Sciatic nerve (tissue), 2 donors: ENCODE measurements around the gene LGALS12. TPM values are rescaled to one million over a fixed set of nuclear protein-coding genes. Genes with fewer than 3 reads are reported as not detected.

Source experiments
- ATAC-seq: fragments of 200-7000 bp; cut with Tn5 transposase; one replicate; pipeline ENCODE4 v1.9.1; 2020; ENCODE audit warnings: mild to moderate bottlenecking, moderate library complexity
- DNase-seq: peaks from one replicate; pipeline ENCODE4 v3.0.0-alpha.2; 2020; ENCODE audit warnings: low spot score
- intact Hi-C: fragments of 100-400 bp; cut with DNase I; formaldehyde crosslinking; loops from one replicate; pipeline ENCODE4 v1.14.2; 2022
- total RNA-seq: library from RNA; stranded (reverse); fragmentation: NEBNext Ultra II Directional; extraction: Animal tissue kit (Norgen Biotek cat#: 25700); gene quantifications from one replicate; pipeline ENCODE4 v1.2.1, GENCODE V29; 2021
- donor health status: DM: no; HTN: no; CAD: no.
- donor health status: DM: no; HTN: no; CAD: no.

Gene LGALS12
- total RNA-seq, 1 donor from 2014 or later, result 9.2 TPM

DNA sequence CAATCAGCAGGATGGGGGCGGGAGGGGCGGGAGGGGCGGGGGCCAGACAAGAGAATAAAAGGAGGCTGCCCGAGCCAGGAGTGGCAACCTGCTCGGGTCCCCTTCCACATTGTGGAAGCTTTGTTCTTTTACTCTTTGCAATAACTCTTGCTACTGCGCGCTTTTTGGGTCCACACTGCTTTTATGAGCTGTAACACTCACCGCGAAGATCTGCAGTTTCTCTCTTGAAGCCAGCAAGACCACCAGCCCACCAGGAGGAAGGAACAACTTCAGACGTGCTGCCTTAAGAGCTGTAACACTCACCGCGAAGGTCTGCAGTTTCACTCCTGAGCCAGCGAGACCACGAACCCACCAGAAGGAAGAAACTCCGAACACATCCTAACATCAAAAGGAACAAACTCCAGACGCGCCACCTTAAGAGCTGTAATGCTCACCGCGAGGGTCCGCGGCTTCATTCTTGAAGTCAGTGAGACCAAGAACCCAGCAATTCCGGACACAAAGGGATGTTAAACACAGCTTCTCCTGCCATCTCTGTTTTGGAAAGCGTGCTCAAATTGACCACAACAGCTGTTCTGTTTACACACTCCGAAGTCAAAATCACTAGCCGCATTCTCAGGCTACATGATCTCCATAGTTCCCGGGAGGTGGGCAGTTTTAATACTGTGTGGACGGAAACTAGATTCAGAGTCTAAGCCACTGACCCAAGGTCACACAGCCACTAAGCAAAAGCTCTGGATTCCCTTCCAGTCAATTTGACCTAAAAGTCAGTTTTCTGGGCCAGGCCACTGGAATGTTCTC lies 45.4 kb downstream of the LGALS12 start:
- ATAC-seq (no peak), DNase-seq (no peak)
- intact Hi-C loops, result no loop called here

DNA sequence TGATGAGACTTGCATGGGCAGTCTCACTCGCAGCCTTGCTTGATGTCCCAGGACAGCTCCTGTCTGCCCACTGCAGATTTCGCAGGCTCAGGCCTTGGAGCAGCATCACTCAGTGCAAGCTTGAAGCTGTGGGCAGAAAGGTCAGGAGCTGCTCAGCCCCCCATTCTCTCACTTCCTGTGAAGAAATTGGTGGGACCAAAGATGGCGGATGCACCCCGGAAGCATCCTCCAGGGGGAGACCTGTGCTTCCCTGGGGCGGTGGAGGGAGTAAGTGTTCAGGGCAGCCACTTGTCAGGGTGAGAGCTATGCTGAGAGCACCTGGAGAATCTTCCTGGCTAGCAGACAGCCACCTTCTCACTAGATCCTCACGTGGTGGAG lies 46.0 kb downstream of the LGALS12 start:
- ATAC-seq, result no peak
- DNase-seq, result no peak
- intact Hi-C loops, result no loop called here

- intact Hi-C loops, result no loop called here
- DNase-seq (no peak), ATAC-seq (no peak)
Measured at GRCh38 chr11:63552921-63553320, 47.0 kb downstream of the LGALS12 start.

GRCh38 chr11:63553759-63554158 lies 47.9 kb downstream of the LGALS12 start:
- intact Hi-C loops, result no loop called here
- ATAC-seq (peak; percentile 56), DNase-seq (no peak)

GRCh38 chr11:63554877-63555223 lies 49.0 kb downstream of the LGALS12 start:
- intact Hi-C loops, result no loop called here
- DNase-seq (no peak), ATAC-seq (no peak)

- intact Hi-C loops, result no loop called here
- no peak for ATAC-seq
- DNase-seq, result no peak
Measured at GRCh38 chr11:63556404-63557013, 50.6 kb downstream of the LGALS12 start.

- DNase-seq, result no peak
- no peak for ATAC-seq
- intact Hi-C loops, result no loop called here
Measured at GRCh38 chr11:63557570-63557969, 51.7 kb downstream of the LGALS12 start.

GRCh38 chr11:63558459-63559157 lies 52.7 kb downstream of the LGALS12 start:
- no peak for ATAC-seq
- no peak for DNase-seq

GRCh38 chr11:63560506-63561180 lies 54.8 kb downstream of the LGALS12 start:
- ATAC-seq, result peak; percentile 31
- DNase-seq, result no peak

More at GRCh38 chr11:63558459-63559157, 52.7 kb downstream of the LGALS12 start:
- intact Hi-C loops, result no loop called here

GRCh38 chr11:63563201-63564055 lies 57.5 kb downstream of the LGALS12 start, which contains the start of gene PLAAT2:
TSS of gene PLAAT2 (minus strand) at chr11:63563379. CDS start at chr11:63563324, 55 bp downstream.
- DNase-seq (no peak), ATAC-seq (no peak)
- intact Hi-C loops, result no loop called here

More at GRCh38 chr11:63560506-63561180, 54.8 kb downstream of the LGALS12 start:
- intact Hi-C loops, result no loop called here

DNA sequence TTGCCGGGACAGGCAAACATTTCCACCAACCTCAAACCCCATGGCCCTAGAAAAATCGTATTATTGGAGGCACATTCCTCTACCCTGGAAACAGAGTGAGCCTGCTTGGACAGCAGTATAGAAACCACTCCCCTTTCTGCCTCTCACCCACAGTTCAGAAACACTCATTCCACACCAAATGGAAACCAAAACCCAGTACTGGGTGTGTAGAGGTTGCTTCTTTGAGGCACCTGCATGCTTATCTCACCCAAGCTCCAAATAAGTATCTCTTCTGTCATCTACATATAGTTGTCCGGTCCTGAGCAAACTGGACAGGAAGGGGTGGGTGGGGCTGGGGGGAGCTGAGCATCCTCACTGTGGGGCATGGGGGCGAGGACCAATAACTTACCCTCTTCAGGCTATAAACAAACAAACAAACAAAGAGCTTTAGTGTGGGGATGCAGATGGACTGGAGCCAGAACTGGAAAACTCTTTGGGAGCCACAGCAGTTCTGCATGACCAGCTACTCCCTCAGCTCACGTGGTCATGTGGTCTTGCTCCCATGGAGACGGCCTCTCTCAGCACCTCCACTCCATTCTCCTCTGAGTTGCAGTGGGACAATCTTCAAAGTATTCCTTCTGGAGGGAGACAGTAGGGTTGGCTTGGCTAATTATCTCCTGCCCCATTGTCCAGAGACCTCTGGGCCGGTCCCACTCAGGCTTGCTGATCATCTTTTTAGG lies 58.3 kb downstream of the LGALS12 start:
- no peak for ATAC-seq
- DNase-seq, result no peak
- intact Hi-C loops, result no loop called here

DNA sequence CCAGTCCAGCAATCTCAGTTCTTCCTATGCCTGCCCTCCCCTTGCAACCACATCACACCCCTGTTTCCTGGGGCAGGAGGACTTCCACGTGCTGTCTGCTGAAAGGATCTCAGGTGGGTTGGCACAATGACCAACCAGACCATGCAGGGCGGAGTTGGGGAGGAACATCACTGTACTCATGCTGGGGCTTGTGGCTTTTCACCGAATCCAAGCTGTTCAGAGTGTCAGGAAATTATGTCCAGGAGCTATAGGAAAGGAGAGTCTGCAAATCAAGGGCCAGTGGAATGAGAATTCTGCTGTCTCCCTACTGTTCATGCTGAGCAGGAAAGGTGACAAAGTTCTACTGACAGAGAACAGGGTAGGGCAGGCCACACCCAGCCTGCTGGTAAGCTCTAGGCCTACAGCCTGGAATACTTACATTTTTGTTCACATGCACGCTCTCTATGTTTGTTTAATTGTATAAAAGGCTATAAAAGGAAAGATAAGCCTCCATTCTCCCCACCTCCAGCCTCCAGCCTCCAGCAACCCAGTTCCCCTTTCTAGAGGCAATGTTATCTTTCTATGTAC lies 59.0 kb downstream of the LGALS12 start:
- ATAC-seq (no peak), DNase-seq (no peak)
- intact Hi-C loops, result no loop called here

Other genes with a start within 250 kb of the LGALS12 start
- gene SLC22A9, start 136.3 kb upstream of the LGALS12 start, total RNA-seq, result not detected
- 17.7 TPM for gene PLAAT5, start 14.9 kb upstream of the LGALS12 start, total RNA-seq
- gene PLAAT4, start 30.7 kb downstream of the LGALS12 start, total RNA-seq, result 36.7 TPM
- gene PLAAT2, start 57.3 kb downstream of the LGALS12 start, total RNA-seq, result not detected
- 158 TPM for gene PLAAT3, start 108.3 kb downstream of the LGALS12 start, total RNA-seq
- 89.3 TPM for gene ATL3, start 165.3 kb downstream of the LGALS12 start, total RNA-seq
- 101 TPM for gene RTN3, start 175.4 kb downstream of the LGALS12 start, total RNA-seq